Activated CD4-positive, alpha-beta T cell treated with anti-CD3 and anti-CD28 coated beads, Interleukin-2, Interleukin-4, amounts not matched to agents 100 ng/mL and 50 ng/mL, durations not matched to agents 16 hours and 8 hours (primary cell): ENCODE data around the gene SPCS1.

Experiments
- DNase-seq: peaks from one replicate; pipeline ENCODE4 v3.0.0-alpha.2; 2020; ENCODE audit warnings: low spot score

SPCS1 gene

GRCh38 chr3:52730681-52731080 lies 24.8 kb downstream of the SPCS1 start:
- no peak for DNase-seq

GRCh38 chr3:52731590-52731989 lies 25.7 kb downstream of the SPCS1 start:
- no peak for DNase-seq

- DNase-seq = no peak
Observed at GRCh38 chr3:52733256-52733891, 27.5 kb downstream of the SPCS1 start.

GRCh38 chr3:52739730-52740129 lies 33.8 kb downstream of the SPCS1 start:
- DNase-seq = no peak

GRCh38 chr3:52742418-52743041 lies 36.6 kb downstream of the SPCS1 start:
- peak; percentile 34 for DNase-seq

- no peak for DNase-seq
Observed at GRCh38 chr3:52743152-52743551, 37.2 kb downstream of the SPCS1 start.

GRCh38 chr3:52743721-52744120 lies 37.8 kb downstream of the SPCS1 start:
- no peak for DNase-seq

GRCh38 chr3:52752045-52752660 lies 46.2 kb downstream of the SPCS1 start:
- DNase-seq = no peak

GRCh38 chr3:52754373-52754772 lies 48.5 kb downstream of the SPCS1 start:
- DNase-seq = no peak

GRCh38 chr3:52756141-52756540 lies 50.2 kb downstream of the SPCS1 start:
- no peak for DNase-seq
